ENCODE measurements around the gene KIFC1. TPM values are rescaled to one million over a fixed set of nuclear protein-coding genes. Genes with fewer than 3 reads are reported as not detected.

Gene KIFC1
- total and polyA plus RNA-seq, 9 of the 15 experiments (the other 6 are each of a cell fraction or from before 2014, with no cell fraction given) = 1.3 to 95.2 (median 76.9) TPM

- TF ChIP-seq, protein P1, sequence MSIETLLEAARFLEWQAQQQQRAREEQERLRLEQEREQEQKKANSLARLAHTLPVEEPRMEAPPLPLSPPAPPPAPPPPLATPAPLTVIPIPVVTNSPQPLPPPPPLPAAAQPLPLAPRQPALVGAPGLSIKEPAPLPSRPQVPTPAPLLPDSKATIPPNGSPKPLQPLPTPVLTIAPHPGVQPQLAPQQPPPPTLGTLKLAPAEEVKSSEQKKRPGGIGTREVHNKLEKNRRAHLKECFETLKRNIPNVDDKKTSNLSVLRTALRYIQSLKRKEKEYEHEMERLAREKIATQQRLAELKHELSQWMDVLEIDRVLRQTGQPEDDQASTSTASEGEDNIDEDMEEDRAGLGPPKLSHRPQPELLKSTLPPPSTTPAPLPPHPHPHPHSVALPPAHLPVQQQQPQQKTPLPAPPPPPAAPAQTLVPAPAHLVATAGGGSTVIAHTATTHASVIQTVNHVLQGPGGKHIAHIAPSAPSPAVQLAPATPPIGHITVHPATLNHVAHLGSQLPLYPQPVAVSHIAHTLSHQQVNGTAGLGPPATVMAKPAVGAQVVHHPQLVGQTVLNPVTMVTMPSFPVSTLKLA (conservative IDR thresholded peaks at IDR 0.05) = peak in 1 of 2 experiments; percentile 55; a peak in 2 of 4 replicates
- peak; percentile 67 for TF ChIP-seq PCBP2 (IDR thresholded peaks at IDR 0.05; ENCODE audit: low read depth, low read length, poor library complexity, severe bottlenecking)
- peak; percentile 46; the same call in 1 of the 2 replicates for TF ChIP-seq NCOR1 (IDR thresholded peaks at IDR 0.05)
- peak; percentile 31 for TF ChIP-seq TBP (optimal IDR thresholded peaks at IDR 0.05; ENCODE audit: low read depth, low read length)
- TF ChIP-seq NCOA1 (IDR thresholded peaks at IDR 0.05; ENCODE audit: low read depth) = peak; percentile 97
- TF ChIP-seq DPF2 (IDR thresholded peaks at IDR 0.05) = peak; percentile 71
- no peak for TF ChIP-seq RBM39 (optimal IDR thresholded peaks at IDR 0.05; ENCODE audit: low read depth, low read length)
- TF ChIP-seq, protein P2, sequence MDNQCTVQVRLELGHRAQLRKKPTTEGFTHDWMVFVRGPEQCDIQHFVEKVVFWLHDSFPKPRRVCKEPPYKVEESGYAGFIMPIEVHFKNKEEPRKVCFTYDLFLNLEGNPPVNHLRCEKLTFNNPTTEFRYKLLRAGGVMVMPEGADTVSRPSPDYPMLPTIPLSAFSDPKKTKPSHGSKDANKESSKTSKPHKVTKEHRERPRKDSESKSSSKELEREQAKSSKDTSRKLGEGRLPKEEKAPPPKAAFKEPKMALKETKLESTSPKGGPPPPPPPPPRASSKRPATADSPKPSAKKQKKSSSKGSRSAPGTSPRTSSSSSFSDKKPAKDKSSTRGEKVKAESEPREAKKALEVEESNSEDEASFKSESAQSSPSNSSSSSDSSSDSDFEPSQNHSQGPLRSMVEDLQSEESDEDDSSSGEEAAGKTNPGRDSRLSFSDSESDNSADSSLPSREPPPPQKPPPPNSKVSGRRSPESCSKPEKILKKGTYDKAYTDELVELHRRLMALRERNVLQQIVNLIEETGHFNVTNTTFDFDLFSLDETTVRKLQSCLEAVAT (IDR thresholded peaks at IDR 0.05) = peak in 1 of 2 experiments; percentile 52; a peak in 1 of 4 replicates
- TF ChIP-seq EHMT2 (IDR thresholded peaks at IDR 0.05) = peak; percentile 95
- TF ChIP-seq C11orf30 (IDR thresholded peaks at IDR 0.05; ENCODE audit: low read depth) = peak; percentile 93
- TF ChIP-seq LEF1 (IDR thresholded peaks at IDR 0.05) = peak; percentile 59; the same call in 1 of the 2 replicates
- TF ChIP-seq MGA (IDR thresholded peaks at IDR 0.05) = peak; percentile 31; the same call in 1 of the 2 replicates
Measured at GRCh38 chr6:33420491-33421343, 29.1 kb downstream of the KIFC1 start (continued).
